ENCODE data around the gene PRKACA.

- no peak for TF ChIP-seq CTCF (IDR thresholded peaks at IDR 0.05)
- no peak for TF ChIP-seq ZFX (IDR thresholded peaks at IDR 0.05; ENCODE audit: borderline replicate concordance)
Observed at GRCh38 chr19:14066134-14066533, 51.4 kb downstream of the PRKACA start.

All from 22Rv1 (cell line).